ENCODE data around the gene PRELID3B. TPM values are rescaled to one million over a fixed set of nuclear protein-coding genes. Genes with fewer than 3 reads are reported as not detected.

PRELID3B gene
- total RNA-seq, 1 donor from 2014 or later: 54.2 TPM

GRCh38 chr20:59002874-59003399 is 39.6 kb downstream of the PRELID3B start:
- H3K36me3 Mint-ChIP-seq (ENCODE audit: low read depth): peaks cover 72% of the 10 kb centered on the region
- ChIA-PET CTCF (no interaction called here), POLR2A (interaction anchor here (3.3 to 5.1 kb wide), 4 partner anchors 9 to 40 kb away, joined by 14 to 88 read pairs (median 29); partner anchors contain the start of genes ATP5F1E, NELFCD and PRELID3B)
- intact Hi-C loops (cut with micrococcal nuclease): loop anchor here (10.0 kb wide), 4 partner anchors 348 to 1518 kb away; partner anchors contain the start of genes RAB22A and STX16
- peak overlapping the region; percentile 99 for H3K27ac Mint-ChIP-seq
- H3K4me3 Mint-ChIP-seq: peak overlapping the region; percentile 91
- no peaks in the 10 kb centered on the region for H3K9me3 Mint-ChIP-seq
- ATAC-seq (ENCODE audit: low read depth) (no peak), DNase-seq (no peak)
- H3K4me1 Mint-ChIP-seq: peaks cover 47% of the 10 kb centered on the region
- H3K27me3 Mint-ChIP-seq: no peaks in the 10 kb centered on the region
- TF ChIP-seq CTCF (IDR thresholded peaks at IDR 0.05): no peak

GRCh38 chr20:59002388-59002787 is 40.2 kb downstream of the PRELID3B start:
- H3K36me3 Mint-ChIP-seq (ENCODE audit: low read depth): peaks cover 76% of the 10 kb centered on the region
- H3K27me3 Mint-ChIP-seq: no peaks in the 10 kb centered on the region
- H3K9me3 Mint-ChIP-seq: no peaks in the 10 kb centered on the region
- peak overlapping the region; percentile 24 for H3K4me3 Mint-ChIP-seq
- H3K27ac Mint-ChIP-seq: peak overlapping the region; percentile 99
- intact Hi-C loops (cut with micrococcal nuclease): loop anchor here (10.0 kb wide), 4 partner anchors 348 to 1518 kb away; partner anchors contain the start of genes RAB22A and STX16
- POLR2A ChIA-PET: interaction anchor here (3.3 to 5.1 kb wide), 3 partner anchors 9 to 30 kb away, joined by 14 to 88 read pairs (median 38); partner anchors contain the start of genes ATP5F1E and NELFCD
- DNase-seq (no peak), ATAC-seq (ENCODE audit: low read depth) (no peak)
- H3K4me1 Mint-ChIP-seq: peaks cover 46% of the 10 kb centered on the region
- CTCF ChIA-PET: no interaction called here
- no peak for TF ChIP-seq CTCF (IDR thresholded peaks at IDR 0.05)

- no peak for ATAC-seq (ENCODE audit: low read depth)
- peaks cover 83% of the 10 kb centered on the region for H3K36me3 Mint-ChIP-seq (ENCODE audit: low read depth)
- no peak overlapping the region for H3K27ac Mint-ChIP-seq
- intact Hi-C loops (cut with micrococcal nuclease): loop anchor here (10.0 kb wide), 4 partner anchors 347 to 1517 kb away; partner anchors contain the start of genes RAB22A and STX16
- no peak overlapping the region for H3K4me3 Mint-ChIP-seq
- H3K4me1 Mint-ChIP-seq: peaks cover 50% of the 10 kb centered on the region
- CTCF ChIA-PET: no interaction called here
- POLR2A ChIA-PET: interaction anchor here (4.4 kb wide), 1 partner anchor 8 kb away, joined by 38 read pairs; no protein-coding TSS in a partner anchor
- H3K27me3 Mint-ChIP-seq: no peaks in the 10 kb centered on the region
- TF ChIP-seq CTCF (IDR thresholded peaks at IDR 0.05): no peak
- no peaks in the 10 kb centered on the region for H3K9me3 Mint-ChIP-seq
- no peak for DNase-seq
These were observed 41.0 kb downstream of the PRELID3B start for GRCh38 chr20:59001449-59002171.

GRCh38 chr20:59001068-59001448 is 41.5 kb downstream of the PRELID3B start:
- H3K27me3 Mint-ChIP-seq: no peaks in the 10 kb centered on the region
- H3K36me3 Mint-ChIP-seq (ENCODE audit: low read depth): peaks cover 89% of the 10 kb centered on the region
- H3K9me3 Mint-ChIP-seq: no peaks in the 10 kb centered on the region
- no peak for TF ChIP-seq CTCF (IDR thresholded peaks at IDR 0.05)
- H3K4me1 Mint-ChIP-seq: peaks cover 52% of the 10 kb centered on the region
- H3K27ac Mint-ChIP-seq: no peak overlapping the region
- no peak for ATAC-seq (ENCODE audit: low read depth)
- no peak overlapping the region for H3K4me3 Mint-ChIP-seq
- ChIA-PET POLR2A (no interaction called here), CTCF (no interaction called here)
- DNase-seq: no peak
- intact Hi-C loops (cut with micrococcal nuclease): loop anchor here (10.0 kb wide), 4 partner anchors 346 to 1516 kb away; partner anchors contain the start of genes RAB22A and STX16

GRCh38 chr20:59000326-59000725 is 42.3 kb downstream of the PRELID3B start:
- Mint-ChIP-seq H3K4me3 (no peak overlapping the region), H3K9me3 (no peaks in the 10 kb centered on the region), H3K27me3 (no peaks in the 10 kb centered on the region), H3K4me1 (peaks cover 56% of the 10 kb centered on the region), H3K36me3 (ENCODE audit: low read depth) (peaks cover 95% of the 10 kb centered on the region), H3K27ac (no peak overlapping the region)
- CTCF ChIA-PET: interaction anchor here (0.6 kb wide), 1 partner anchor 102 kb away, joined by 4 read pairs; no protein-coding TSS in a partner anchor
- POLR2A ChIA-PET: interaction anchor here (0.9 to 1.8 kb wide), 2 partner anchors 10 to 32 kb away, joined by 3 to 13 read pairs; partner anchors contain the start of gene ATP5F1E
- intact Hi-C loops (cut with micrococcal nuclease): loop anchor here (10.0 kb wide), 4 partner anchors 346 to 1516 kb away; partner anchors contain the start of genes RAB22A and STX16
- DNase-seq: no peak
- no peak for ATAC-seq (ENCODE audit: low read depth)
- TF ChIP-seq CTCF (IDR thresholded peaks at IDR 0.05): no peak
